Bronchial epithelial cell (primary cell): ENCODE measurements around the gene C19orf73. TPM values are rescaled to one million over a fixed set of nuclear protein-coding genes. Genes with fewer than 3 reads are reported as not detected.
A peak's percentile ranks its signal among the peaks of the same experiment; 100 is the strongest.

ENCODE experiments used
- DNase-seq: peaks from one replicate; pipeline ENCODE4 v3.0.0-alpha.2; 2010; ENCODE audit warnings: low read depth
- FAIRE-seq: peaks from 2 replicates; lab custom pipeline; 2011; peaks lifted over from hg19 to GRCh38; lab: Jason Lieb, UNC
- H3K27me3 ChIP-seq: 2 replicates; pipeline ENCODE4 v1.5.1; 2011; ENCODE audit warnings: low read length; ENCODE audit not compliant: control insufficient read depth, insufficient read depth
- H3K36me3 ChIP-seq: 2 replicates; pipeline ENCODE4 v1.5.1; 2011; ENCODE audit warnings: low read length; ENCODE audit not compliant: control insufficient read depth, insufficient read depth
- H3K4me3 ChIP-seq: 2 replicates; pipeline ENCODE4 v1.5.1; 2011; ENCODE audit warnings: mild to moderate bottlenecking, low read depth, low read length, control low read depth
- CTCF ChIP-seq: IDR thresholded peaks from 2 replicates; pipeline ENCODE4 v1.5.1; 2011; ENCODE audit warnings: mild to moderate bottlenecking, moderate library complexity, low read length, control low read depth, inconsistent platforms; ENCODE audit not compliant: insufficient read depth, severe bottlenecking
- total RNA-seq: library from RNA; depleted of rRNA; stranded (reverse); fragments of >200 nt; gene quantifications from 2 replicates; pipeline ENCODE4 v1.2.1, GENCODE V29; 2014

The C19orf73 gene
- total RNA-seq, 1 donor from 2014 or later = 0.53 TPM

GRCh38 chr19:49161987-49162386 is 43.0 kb upstream of the C19orf73 start:
- TF ChIP-seq CTCF = no peak
- no peak for DNase-seq
- H3K4me3 ChIP-seq = no peak overlapping the region
- H3K36me3 ChIP-seq = peaks cover 11% of the 10 kb centered on the region
- FAIRE-seq = no peak
- H3K27me3 ChIP-seq = no peaks in the 10 kb centered on the region

- H3K27me3 ChIP-seq = no peaks in the 10 kb centered on the region
- H3K36me3 ChIP-seq = peaks cover 4% of the 10 kb centered on the region
- DNase-seq = no peak
- H3K4me3 ChIP-seq = no peak overlapping the region
- TF ChIP-seq CTCF = no peak
- FAIRE-seq = no peak
These were observed 41.7 kb upstream of the C19orf73 start for GRCh38 chr19:49160450-49161189.

GRCh38 chr19:49157445-49158224 is 38.7 kb upstream of the C19orf73 start, which contains the start of gene TRPM4:
TSS of gene TRPM4 (plus strand) at chr19:49157792. CDS start at chr19:49157867, 75 bp downstream.
- H3K36me3 ChIP-seq = peaks cover 4% of the 10 kb centered on the region
- H3K4me3 ChIP-seq = peak within 1 kb of the TSS; percentile 69
- H3K27me3 ChIP-seq = no peaks in the 10 kb centered on the region
- FAIRE-seq = no peak
- DNase-seq = peak; percentile 72
- no peak for TF ChIP-seq CTCF

- Histone ChIP-seq H3K27me3 (no peaks in the 10 kb centered on the region), H3K4me3 (no peak overlapping the region), H3K36me3 (peaks cover 4% of the 10 kb centered on the region)
- FAIRE-seq (peak; percentile 58), DNase-seq (no peak)
- TF ChIP-seq CTCF = no peak
These were observed 36.9 kb upstream of the C19orf73 start for GRCh38 chr19:49155820-49156346.

- Histone ChIP-seq H3K4me3 (no peak within 1 kb of the TSS), H3K36me3 (peaks cover 4% of the 10 kb centered on the region), H3K27me3 (no peaks in the 10 kb centered on the region)
- no peak for DNase-seq
- no peak for TF ChIP-seq CTCF
- FAIRE-seq = no peak
These were observed 36.3 kb upstream of the C19orf73 start, which contains the start of gene HRC for GRCh38 chr19:49155005-49155819. TSS of gene HRC (minus strand) at chr19:49155396. CDS start at chr19:49155237, 159 bp downstream.
